GM18519 (cell line): ENCODE results near the gene HERC2.
A peak's percentile ranks its signal among the peaks of the same experiment; 100 is the strongest.
"Not testable (repeated sequence)": the region's sequence is repeated elsewhere in the genome, so short reads cannot be mapped to it uniquely, and the experiment has no call there.

Experiments
- ATAC-seq: cut with Tn5 transposase; IDR thresholded peaks from one replicate; pipeline ENCODE4 v1.9.1; 2021; ENCODE audit warnings: mild to moderate bottlenecking, moderate library complexity; ENCODE audit not compliant: unreplicated experiment, low FRiP score

Gene HERC2

GRCh38 chr15:28137408-28138039 lies 184.5 kb downstream of the HERC2 start:
- not testable (repeated sequence) for ATAC-seq

- peak; percentile 94 for ATAC-seq
These were observed 185.6 kb downstream of the HERC2 start for GRCh38 chr15:28136236-28136904.

DNA sequence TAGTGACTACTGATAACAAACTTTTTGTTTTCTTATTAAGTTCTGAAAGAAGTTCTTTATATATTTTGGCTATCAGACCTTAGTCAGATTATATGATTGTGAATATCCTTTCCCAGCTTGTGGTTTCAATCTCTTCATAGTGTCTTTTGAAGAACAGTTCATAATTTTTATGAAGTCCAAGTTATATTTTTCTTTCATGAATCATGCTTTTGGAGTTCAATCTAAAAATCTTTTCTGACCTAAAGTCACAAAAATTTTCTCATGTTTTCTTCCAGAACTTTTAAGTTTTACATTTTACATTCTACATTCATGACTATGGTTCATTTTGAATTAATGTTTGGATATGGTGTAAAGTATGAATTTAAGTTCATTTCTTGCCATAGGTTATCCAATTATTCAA lies 188.7 kb downstream of the HERC2 start:
- no peak for ATAC-seq

DNA sequence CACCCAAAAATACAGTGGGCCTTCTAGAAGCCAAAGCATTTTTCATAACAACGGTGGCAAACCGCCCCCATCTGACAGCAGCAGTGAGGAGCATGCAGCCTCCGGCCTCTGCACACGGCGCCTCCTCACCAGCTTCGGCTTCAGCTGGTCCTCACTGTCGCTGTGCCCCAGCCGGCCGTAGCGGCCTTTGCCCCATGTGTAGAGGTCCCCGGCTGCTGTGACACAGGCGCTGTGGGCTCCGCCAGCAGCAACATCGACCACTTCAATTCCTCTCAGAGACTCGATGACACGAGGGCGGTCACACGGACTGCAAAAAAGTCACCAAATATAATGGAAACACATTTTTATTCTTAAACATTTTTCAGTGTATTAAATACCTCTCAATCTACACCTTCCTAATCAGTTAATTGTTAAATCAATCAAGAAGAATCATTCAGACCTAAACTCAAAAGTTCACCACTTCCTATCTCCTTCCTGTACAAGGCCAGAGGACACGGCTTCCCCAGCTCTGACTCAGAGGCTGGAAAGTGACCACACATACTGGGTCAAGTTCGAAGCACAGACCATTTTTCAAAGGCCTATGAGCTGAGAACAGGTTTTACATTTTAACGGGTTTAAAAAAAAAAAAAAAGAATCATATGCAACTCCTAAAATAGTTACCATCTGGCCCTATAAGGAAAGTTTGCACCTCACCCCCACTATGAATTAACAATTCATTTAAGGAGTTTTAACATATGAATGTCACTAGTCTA lies 189.3 kb downstream of the HERC2 start:
- no peak for ATAC-seq

- ATAC-seq: no peak
These were observed 190.0 kb downstream of the HERC2 start for GRCh38 chr15:28131946-28132345.

GRCh38 chr15:28131400-28131799 lies 190.6 kb downstream of the HERC2 start:
- ATAC-seq: no peak

DNA sequence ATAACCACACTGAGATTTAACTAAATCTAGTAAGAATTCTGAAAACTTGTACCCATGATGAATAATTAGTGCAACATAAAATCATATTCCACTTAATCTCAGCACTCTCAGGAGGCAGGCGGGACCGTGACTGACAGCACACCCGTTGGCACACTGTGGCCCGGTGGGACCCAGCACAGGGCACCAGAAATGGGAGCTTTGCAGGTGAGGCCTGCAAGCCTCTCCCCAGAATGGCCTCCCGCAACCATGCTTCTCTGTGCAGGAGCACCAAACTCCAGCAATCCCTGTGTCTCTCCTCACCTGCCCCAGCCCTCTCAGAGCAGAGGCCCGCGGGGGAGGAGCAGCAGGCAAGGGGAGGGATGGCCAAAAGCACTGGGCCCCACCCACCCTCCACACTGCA lies 191.3 kb downstream of the HERC2 start:
- no peak for ATAC-seq

GRCh38 chr15:28129231-28129848 lies 192.6 kb downstream of the HERC2 start:
- no peak for ATAC-seq

GRCh38 chr15:28128031-28128430 lies 193.9 kb downstream of the HERC2 start:
- no peak for ATAC-seq

GRCh38 chr15:28127036-28127435 lies 194.9 kb downstream of the HERC2 start:
- no peak for ATAC-seq

DNA sequence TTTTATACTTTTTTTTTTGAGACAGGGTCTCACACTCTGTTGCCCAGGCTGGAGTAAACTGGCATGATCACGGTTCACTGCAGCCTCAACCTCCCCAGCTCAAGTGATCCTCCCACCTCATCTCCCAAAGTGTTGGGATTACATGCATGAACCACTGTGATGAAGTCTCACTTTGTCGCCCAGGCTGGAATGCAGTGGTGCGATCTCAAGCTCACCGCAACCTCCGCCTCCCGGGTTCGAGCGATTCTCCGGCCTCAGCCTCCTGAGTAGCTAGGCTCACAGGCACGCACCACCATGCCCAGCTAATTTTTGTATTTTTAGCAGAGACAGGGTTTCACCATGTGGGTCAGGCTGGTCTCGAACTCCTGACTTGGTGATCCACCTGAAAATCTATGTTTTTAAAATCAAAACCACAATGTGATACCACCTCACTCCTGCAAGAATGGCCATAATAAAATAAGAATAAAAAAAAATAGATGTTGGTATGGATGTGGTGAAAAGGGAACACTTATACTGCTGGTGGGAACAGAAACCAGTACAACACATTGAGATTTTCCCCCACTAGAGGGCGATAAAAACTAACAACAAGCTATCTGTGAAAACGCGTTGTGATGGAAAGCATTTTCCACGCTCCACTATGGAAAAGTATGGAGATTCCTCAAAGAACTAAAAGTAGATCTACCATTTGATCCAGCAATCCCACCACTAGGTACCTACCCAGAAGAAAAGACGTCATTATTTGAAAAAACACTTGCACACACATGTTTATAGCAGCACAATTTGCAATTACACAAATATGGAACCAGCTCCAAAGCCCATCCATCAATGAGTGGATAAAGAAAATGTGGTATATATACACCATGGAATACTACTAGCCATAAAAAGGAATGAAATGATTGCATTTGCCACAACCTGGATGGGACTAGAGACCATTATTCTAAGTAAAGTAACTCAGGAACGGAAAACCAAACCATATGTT lies 196.0 kb downstream of the HERC2 start:
- no peak for ATAC-seq

GRCh38 chr15:28124841-28125240 lies 197.1 kb downstream of the HERC2 start:
- ATAC-seq: no peak

DNA sequence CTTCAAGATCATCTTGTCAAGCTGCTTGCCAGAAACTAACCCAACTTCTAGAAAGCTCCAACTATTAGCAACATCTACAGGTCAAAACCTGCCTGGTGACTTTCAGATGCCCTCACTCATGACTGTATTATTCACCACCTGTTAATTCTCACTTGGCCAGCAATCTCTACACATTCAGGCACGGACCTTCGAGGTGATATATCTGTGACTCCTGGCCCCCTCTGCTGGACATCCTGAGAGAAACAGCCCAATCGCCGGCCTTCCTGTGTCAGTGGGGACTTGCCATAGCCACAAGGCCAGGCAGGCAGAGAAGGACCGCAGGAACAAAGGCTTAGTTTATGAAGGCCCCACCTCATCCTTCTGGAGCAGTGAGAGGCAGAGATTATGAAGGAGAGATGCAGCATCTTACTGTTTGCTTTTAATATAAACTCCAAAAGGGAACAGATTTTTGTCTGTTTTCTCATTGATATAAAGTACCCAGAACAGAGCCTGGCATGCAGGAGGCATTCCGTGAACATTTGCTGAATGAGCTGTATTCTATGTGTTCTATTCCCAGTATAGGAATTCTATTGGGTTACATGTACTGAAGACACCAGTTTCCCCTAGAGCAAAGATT lies 198.5 kb downstream of the HERC2 start:
- peak; percentile 71 for ATAC-seq

- ATAC-seq: no peak
These were observed 199.7 kb downstream of the HERC2 start for GRCh38 chr15:28122038-28122949.

- not testable (repeated sequence) for ATAC-seq
These were observed 200.4 kb downstream of the HERC2 start for GRCh38 chr15:28121577-28121976.

DNA sequence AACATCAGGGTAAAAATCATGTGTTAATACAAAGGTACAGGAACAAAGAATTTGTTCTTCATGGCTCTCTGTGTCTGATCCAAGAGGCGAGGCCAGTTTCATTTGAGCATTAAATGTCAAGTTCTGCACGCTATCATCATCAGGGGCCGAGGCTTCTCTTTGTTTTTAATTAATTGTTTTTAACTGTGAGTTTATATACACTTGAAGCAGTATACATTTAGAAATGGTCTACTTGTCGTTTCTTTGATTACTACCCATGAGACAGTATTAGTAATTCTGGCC lies 201.7 kb downstream of the HERC2 start:
- ATAC-seq: no peak

DNA sequence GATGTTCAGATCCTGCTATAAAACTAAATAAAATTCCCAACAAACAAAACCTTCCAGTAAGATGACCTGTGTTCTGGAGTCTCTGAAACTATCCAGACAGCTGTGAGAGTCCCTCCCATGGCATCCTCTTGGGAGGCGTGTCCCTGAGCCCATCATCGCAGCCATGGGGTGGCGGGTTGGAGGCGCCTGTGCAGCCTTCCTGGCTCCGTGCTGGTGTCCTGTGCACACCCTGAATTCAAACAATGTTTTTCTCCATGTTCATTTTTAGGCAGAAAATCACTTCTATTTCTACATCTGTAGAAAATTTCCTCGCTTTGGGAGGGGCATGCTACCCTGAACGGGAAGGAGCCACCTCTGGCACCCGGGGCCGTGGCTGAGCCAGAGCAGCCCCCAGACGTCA lies 203.4 kb downstream of the HERC2 start:
- no peak for ATAC-seq

DNA sequence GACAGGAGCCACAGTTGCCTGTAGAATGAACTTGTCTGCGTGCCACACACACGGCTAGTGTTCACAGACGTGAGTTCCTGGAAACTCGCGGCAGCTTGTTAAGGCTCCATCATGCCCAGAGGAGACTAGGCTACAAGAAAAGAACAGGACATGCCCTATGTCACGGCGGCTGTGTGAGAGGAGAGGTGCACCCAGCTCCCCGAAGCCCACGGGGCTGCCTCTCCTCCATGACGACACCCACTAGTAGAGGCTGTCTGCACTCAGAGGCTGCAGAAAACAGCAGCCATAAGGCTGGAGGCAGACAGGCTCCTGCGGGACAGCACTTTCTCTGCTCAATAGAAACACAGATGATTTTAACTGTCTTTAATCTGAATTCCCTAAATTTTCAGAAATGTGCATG lies 203.9 kb downstream of the HERC2 start:
- ATAC-seq: no peak

DNA sequence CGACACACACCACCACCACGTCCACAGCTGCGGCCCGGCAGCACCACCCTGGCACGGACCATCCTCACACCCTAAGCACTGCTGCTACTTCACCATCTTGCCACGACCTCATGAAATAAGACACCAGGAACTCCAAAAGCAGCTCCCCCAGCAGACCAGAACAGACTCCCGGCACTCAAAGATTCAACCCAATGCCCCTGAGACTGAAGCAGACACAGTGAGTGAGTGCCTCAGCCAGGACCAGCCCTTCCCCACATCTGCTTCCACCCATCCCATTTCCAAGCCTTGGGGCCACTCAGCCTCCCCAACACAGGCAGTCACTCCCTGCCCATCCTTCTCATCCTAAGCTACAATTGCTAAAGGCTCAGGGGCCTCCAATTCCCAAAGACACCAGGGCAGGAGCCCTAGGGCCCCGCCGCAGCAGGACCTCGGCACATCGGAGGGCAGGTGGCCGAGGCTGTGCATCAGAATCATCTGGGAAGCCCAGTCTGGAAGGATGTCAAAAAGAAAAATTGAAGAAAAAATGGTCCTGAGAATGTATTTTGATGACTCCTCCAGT lies 204.5 kb downstream of the HERC2 start:
- ATAC-seq: no peak
